K562 (cell line): ENCODE data around the gene KRTAP5-4. TPM values are rescaled to one million over a fixed set of nuclear protein-coding genes. Genes with fewer than 3 reads are reported as not detected.

Experiments
- ATAC-seq: fragments of 200-7000 bp; cut with Tn5 transposase; 3 replicates; pipeline ENCODE4 v1.9.1; 2020; ENCODE audit warnings: moderate library complexity
- BruUV-seq: library from RNA; stranded (reverse); fragments of 400-500 nt; replicated peaks from 2 replicates; lab custom pipeline; 2021; lab: Mats Ljungman, UMichigan
- CTCF ChIA-PET: fragments of 300-600 bp; formaldehyde crosslinking; extraction: SDS; loops from one replicate; lab custom pipeline; 2021; ENCODE audit warnings: low intra/inter-chr PET ratio; lab: Yijun Ruan, JAX
- POLR2A ChIA-PET: fragments of 300-600, 350-650 bp; sonication (Branson Sonifier 250); formaldehyde crosslinking; extraction: SDS; loops from one replicate; lab custom pipeline; 2021; ENCODE audit warnings: antibody characterized with exemption, inconsistent platforms; lab: Yijun Ruan, JAX
- DNase-seq, 4 experiments: peaks; one replicate each; pipeline versions ENCODE4 v3.0.0 to v3.0.0-alpha.2; 2011 to 2018; ENCODE audit warnings: low spot score in 3 of 4, mixed read lengths in 3 of 4; ENCODE audit errors: extremely low read depth in 1 of 4
- FAIRE-seq: peaks from 2 replicates; lab custom pipeline; 2011; peaks lifted over from hg19 to GRCh38; lab: Jason Lieb, UNC
- H2AFZ ChIP-seq: 2 replicates; pipeline ENCODE4 v1.6.0; 2011; ENCODE audit warnings: low read depth, low read length, control low read depth, inconsistent platforms
- H3K27ac ChIP-seq: fragments of 200-600 bp; 3 replicates; pipeline ENCODE4 v1.8.0; 2011; ENCODE audit warnings: low read depth, mild to moderate bottlenecking, control low read depth, inconsistent platforms, low read length, moderate library complexity, mixed read lengths; ENCODE audit errors: extremely low read depth
- H3K27me3 ChIP-seq, 2 experiments: fragments of 300-600 bp in 1 of 2; 2 replicates in 1 of 2; 3 replicates in 1 of 2; pipeline versions ENCODE4 v1.6.0 to v1.8.0; 2011; ENCODE audit warnings: inconsistent platforms in 2 of 2, low read length in 2 of 2, mild to moderate bottlenecking in 1 of 2, mixed read lengths in 1 of 2, moderate library complexity in 1 of 2; ENCODE audit not compliant: control insufficient read depth in 2 of 2, insufficient read depth in 2 of 2
- H3K36me3 ChIP-seq: fragments of 300-600 bp; 3 replicates; pipeline ENCODE4 v1.8.0; 2011; ENCODE audit warnings: mild to moderate bottlenecking, low read length, inconsistent platforms; ENCODE audit not compliant: control insufficient read depth, insufficient read depth
- H3K4me1 ChIP-seq, 2 experiments: fragments of 200-600 bp in 1 of 2; replicated peaks in 1 of 2; 2 replicates in 1 of 2; 3 replicates in 1 of 2; pipeline versions ENCODE4 v1.5.1 to v1.8.0; 2011; ENCODE audit warnings: inconsistent platforms in 2 of 2, low read length in 2 of 2, mild to moderate bottlenecking in 1 of 2, mixed read lengths in 1 of 2, moderate library complexity in 1 of 2; ENCODE audit not compliant: control insufficient read depth in 2 of 2, insufficient read depth in 2 of 2
- H3K4me2 ChIP-seq: 2 replicates; pipeline ENCODE4 v1.6.1; 2011; ENCODE audit warnings: low read length, control low read depth, inconsistent platforms, mixed read lengths; ENCODE audit not compliant: insufficient read depth
- H3K4me3 ChIP-seq: fragments of 200-600 bp; sonication (generic), shearing (Covaris generic); 2 replicates; pipeline ENCODE4 v1.5.1; 2016; ENCODE audit warnings: control low read depth, inconsistent platforms
- H3K79me2 ChIP-seq: fragments of 200-600 bp; 3 replicates; pipeline ENCODE4 v1.8.0; 2011; ENCODE audit warnings: low read length, inconsistent platforms; ENCODE audit not compliant: control insufficient read depth, insufficient read depth
- H3K9ac ChIP-seq, 2 experiments: 2 replicates each; pipeline versions ENCODE4 v1.6.0 to v1.6.1; 2011; ENCODE audit warnings: low read depth in 2 of 2, low read length in 2 of 2, control low read depth in 1 of 2, inconsistent platforms in 1 of 2, mild to moderate bottlenecking in 1 of 2, mixed read lengths in 1 of 2; ENCODE audit not compliant: insufficient read depth in 1 of 2
- H3K9me1 ChIP-seq: one replicate; pipeline ENCODE4 v1.6.0; 2011; ENCODE audit warnings: inconsistent platforms, mild to moderate bottlenecking, low read length, moderate library complexity; ENCODE audit not compliant: control insufficient read depth, insufficient read depth
- H3K9me3 ChIP-seq: replicated peaks from 2 replicates; pipeline ENCODE4 v1.5.1; 2011; ENCODE audit warnings: low read depth, low read length, inconsistent platforms; ENCODE audit not compliant: control insufficient read depth, insufficient read depth
- H4K20me1 ChIP-seq: replicated peaks from 2 replicates; pipeline ENCODE4 v1.6.1; 2011; ENCODE audit warnings: low read length, inconsistent platforms, mixed read lengths; ENCODE audit not compliant: control insufficient read depth, insufficient read depth
- ARID3B ChIP-seq: fragments of 250-450 bp; sonication (Bioruptor Pico); IDR thresholded peaks from 2 replicates; pipeline ENCODE4 v1.4.0; 2020; ENCODE audit warnings: borderline replicate concordance
- ELK1 ChIP-seq: sonication (generic); formaldehyde crosslinking; IDR thresholded peaks from 2 replicates; pipeline ENCODE4 v1.8.1; 2022; ENCODE audit warnings: missing genetic modification reagents
- GTF2E2 ChIP-seq: fragments of 200-800 bp; sonication (Bioruptor generic); IDR thresholded peaks from 2 replicates; pipeline ENCODE4 v1.6.1; 2016; ENCODE audit warnings: missing genetic modification characterization, missing compliant biosample characterization
- POLR2G ChIP-seq: fragments of 200-400 bp; formaldehyde crosslinking; IDR thresholded peaks from 2 replicates; pipeline ENCODE4 v1.6.1; 2017; ENCODE audit warnings: low read depth, mild to moderate bottlenecking, antibody characterized with exemption, low read length, moderate library complexity
- PTBP1 ChIP-seq: fragments of 200-400 bp; formaldehyde crosslinking; IDR thresholded peaks from 2 replicates; pipeline ENCODE4 v1.6.1; 2017; ENCODE audit warnings: low read depth, low read length
- RCOR1 ChIP-seq, 2 experiments: IDR thresholded peaks; 2 replicates each; pipeline ENCODE4 v1.6.1; 2012; ENCODE audit warnings: low read depth in 2 of 2, low read length in 2 of 2, borderline replicate concordance in 1 of 2, improper control_type of control experiment in 1 of 2
- SETDB1 ChIP-seq: IDR thresholded peaks from one replicate; pipeline ENCODE4 v1.6.1; 2012; ENCODE audit warnings: low read length, control low read depth, inconsistent platforms
- TARDBP ChIP-seq: fragments of 450-650 bp; IDR thresholded peaks from 2 replicates; pipeline ENCODE4 v1.6.1; 2016
- YY1 ChIP-seq, 3 experiments: IDR thresholded peaks; 2 replicates each; pipeline ENCODE4 v1.6.1; 2011; ENCODE audit warnings: low read length in 2 of 3, mild to moderate bottlenecking in 2 of 3, moderate library complexity in 2 of 3, borderline replicate concordance in 1 of 3, control low read depth in 1 of 3, low read depth in 1 of 3; ENCODE audit not compliant: insufficient read depth in 3 of 3, insufficient replicate concordance in 2 of 3, control insufficient read depth in 1 of 3, insufficient read length in 1 of 3; ENCODE audit errors: extremely low read depth in 1 of 3
- ZNF644 ChIP-seq: fragments of 200-800 bp; sonication (Bioruptor generic); IDR thresholded peaks from 2 replicates; pipeline ENCODE4 v1.6.1; 2016; ENCODE audit warnings: low read depth, missing genetic modification characterization, missing compliant biosample characterization
- WGBS: fragments of 100-300 bp; shearing (Covaris generic); methylation state at CpG from one replicate; pipeline ENCODE4 v1.1.6; 2016; ENCODE audit warnings: low coverage, mixed read lengths; ENCODE audit not compliant: insufficient coverage; ENCODE audit errors: missing lambda C conversion rate; 5-methylcytosine and 5-hydroxymethylcytosine counted together
- in situ Hi-C: fragments of 300-500 bp; cut with MboI; formaldehyde crosslinking; loops from 4 replicates; pipeline ENCODE4 v1.15.0; 2018; ENCODE audit warnings: inconsistent platforms, mixed read lengths
- intact Hi-C: fragments of 100-400 bp; cut with micrococcal nuclease; formaldehyde crosslinking; loops from 2 replicates; pipeline ENCODE4 v1.14.2; 2022
- polyA plus RNA-seq, 8 experiments: library from polyadenylated mRNA; depleted of rRNA in 4 of 8; stranded (reverse) in 5 of 8; unstranded in 3 of 8; fragments of >200 nt; fragmentation: Nextera tagmentation in 2 of 8; fragmentation: Illumina TruSeq in 1 of 8; extraction: Ambion mirVana in 2 of 8; extraction: Trizol in 1 of 8; gene quantifications; 2 replicates each; pipeline versions ENCODE4 v1.2.1 to v1.2.3, GENCODE V29; 2011 to 2014; ENCODE audit warnings: inconsistent platforms in 1 of 8, missing spikeins in 1 of 8
- total RNA-seq, 7 experiments: library from RNA; depleted of rRNA in 6 of 7; stranded (reverse); fragments of >200 nt in 6 of 7; fragmentation: Illumina TruSeq in 2 of 7; extraction: Trizol in 2 of 7; gene quantifications; 2 replicates each; pipeline versions ENCODE4 v1.2.1 to v1.2.3, GENCODE V29; 2011 to 2021; ENCODE audit warnings: low replicate concordance in 1 of 7

KRTAP5-4 gene
- total and polyA plus RNA-seq, 9 of the 15 experiments (the other 6 are each of a cell fraction or from before 2014, with no cell fraction given) = not detected

GRCh38 chr11:1574933-1575242 is 47.0 kb downstream of the KRTAP5-4 start:
- Histone ChIP-seq H3K27me3 (peaks cover 0 to 24% of the 10 kb centered on the region in 2 experiments; a peak in 3 of 5 replicates), H2AFZ (no peak overlapping the region), H3K4me3 (no peak overlapping the region), H3K9ac (no peak overlapping the region), H3K79me2 (no peaks in the 10 kb centered on the region), H3K9me3 (peaks cover 7% of the 10 kb centered on the region; the same call in 1 of the 2 replicates), H4K20me1 (peaks cover 8% of the 10 kb centered on the region; the same call in 1 of the 2 replicates), H3K36me3 (no peaks in the 10 kb centered on the region), H3K9me1 (no peaks in the 10 kb centered on the region), H3K4me2 (no peak overlapping the region), H3K27ac (no peak overlapping the region), H3K4me1 (peaks cover 0 to 38% of the 10 kb centered on the region in 2 experiments; a peak in 3 of 5 replicates)
- no peak for FAIRE-seq
- ChIA-PET POLR2A (interaction anchor here (0.6 to 1.0 kb wide), 5 partner anchors 8 to 126 kb away, joined by 3 to 5 read pairs (median 4); no protein-coding TSS in a partner anchor), CTCF (interaction anchor here (0.7 to 2.3 kb wide), 6 partner anchors 20 to 372 kb away, joined by 3 to 19 read pairs (median 5); no protein-coding TSS in a partner anchor)
- 3% methylated on average over 6 of the region's 7 CpGs for WGBS
- no TSS peak for BruUV-seq
- DNase-seq = no peak
- TF ChIP-seq GTF2E2 (no peak), TARDBP (no peak), YY1 (IDR thresholded peaks at IDR 0.05; ENCODE audit: borderline replicate concordance in 1 of 3, control insufficient read depth in 1 of 3, extremely low read depth in 1 of 3, insufficient read depth in 3 of 3, insufficient read length in 1 of 3, insufficient replicate concordance in 2 of 3, low read depth in 1 of 3, low read length in 2 of 3) (no peak), ZNF644 (tag) (no peak), PTBP1 (no peak), POLR2G (no peak), ARID3B (CRISPR knock-in tag) (no peak), SETDB1 (no peak), RCOR1 (IDR thresholded peaks at IDR 0.05; ENCODE audit: borderline replicate concordance in 1 of 2, low read depth in 2 of 2, low read length in 2 of 2) (no peak), ELK1 (no peak)
- in situ Hi-C loops (no loop called here), intact Hi-C loops (loop anchor here (2.0 to 10.0 kb wide), 5 partner anchors 28 to 460 kb away; no protein-coding TSS in a partner anchor)
- no peak for ATAC-seq
